K562 (cell line): ENCODE data around the gene HOXD9. TPM values are rescaled to one million over a fixed set of nuclear protein-coding genes. Genes with fewer than 3 reads are reported as not detected.
A peak's percentile ranks its signal among the peaks of the same experiment; 100 is the strongest.

Experiments
- BHLHE40 ChIP-seq: IDR thresholded peaks from 2 replicates; pipeline ENCODE4 v1.6.1; 2011; ENCODE audit warnings: low read length, improper control_type of control experiment
- CBX1 ChIP-seq: sonication (generic); IDR thresholded peaks from 2 replicates; pipeline ENCODE4 v1.6.1; 2016; ENCODE audit warnings: antibody characterized with exemption, low read depth, mild to moderate bottlenecking
- CC2D1A ChIP-seq: fragments of 450-650 bp; IDR thresholded peaks from 2 replicates; pipeline ENCODE4 v1.6.1; 2017; ENCODE audit warnings: mild to moderate bottlenecking
- EGR1 ChIP-seq: fragments of 450-650 bp; conservative IDR thresholded peaks from 2 replicates; pipeline ENCODE4 v1.6.1; 2017; ENCODE audit warnings: mild to moderate bottlenecking
- FOXJ2 ChIP-seq: fragments of 200-800 bp; sonication (Bioruptor generic); IDR thresholded peaks from 2 replicates; pipeline ENCODE4 v1.6.1; 2016; ENCODE audit warnings: missing genetic modification characterization, missing compliant biosample characterization
- GATA2 ChIP-seq: sonication (generic); formaldehyde crosslinking; IDR thresholded peaks from 2 replicates; pipeline ENCODE4 v1.4.0; 2020; ENCODE audit warnings: mild to moderate bottlenecking, missing genetic modification reagents
- HLTF ChIP-seq: fragments of 450-650 bp; IDR thresholded peaks from 2 replicates; pipeline ENCODE4 v1.6.1; 2016
- HNRNPH1 ChIP-seq: fragments of 200-400 bp; formaldehyde crosslinking; optimal IDR thresholded peaks from 2 replicates; pipeline ENCODE3; 2017; ENCODE audit warnings: low read depth, mild to moderate bottlenecking, low read length, moderate library complexity
- HOXB6 ChIP-seq: fragments of 250-450 bp; sonication (Bioruptor Pico); IDR thresholded peaks from 2 replicates; pipeline ENCODE4 v1.5.1; 2022; ENCODE audit warnings: mild to moderate bottlenecking, borderline replicate concordance
- KLF1 ChIP-seq: fragments of 450-650 bp; IDR thresholded peaks from 2 replicates; pipeline ENCODE4 v1.6.1; 2016; ENCODE audit warnings: missing genetic modification characterization, missing compliant biosample characterization
- KLF16 ChIP-seq: IDR thresholded peaks from 2 replicates; pipeline ENCODE4 v1.6.1; 2016; ENCODE audit warnings: antibody characterized with exemption
- LCOR ChIP-seq: sonication (generic); formaldehyde crosslinking; IDR thresholded peaks from 2 replicates; pipeline ENCODE4 v1.8.0; 2022; ENCODE audit warnings: mild to moderate bottlenecking, missing genetic modification reagents
- NFATC3 ChIP-seq: fragments of 450-650 bp; IDR thresholded peaks from 2 replicates; pipeline ENCODE4 v1.6.1; 2017; ENCODE audit warnings: mild to moderate bottlenecking
- NFRKB ChIP-seq: fragments of 450-650 bp; IDR thresholded peaks from 2 replicates; pipeline ENCODE4 v1.6.1; 2016; ENCODE audit warnings: low read depth
- RB1 ChIP-seq: fragments of 450-650 bp; IDR thresholded peaks from 2 replicates; pipeline ENCODE4 v1.6.1; 2017; ENCODE audit warnings: low read depth, mild to moderate bottlenecking
- RFX7 ChIP-seq: fragments of 250-450 bp; sonication (Bioruptor Pico); IDR thresholded peaks from 2 replicates; pipeline ENCODE4 v1.5.1; 2021; ENCODE audit warnings: mild to moderate bottlenecking
- SAFB ChIP-seq: fragments of 200-400 bp; formaldehyde crosslinking; IDR thresholded peaks from 2 replicates; pipeline ENCODE4 v1.6.1; 2017; ENCODE audit warnings: low read depth, low read length, borderline replicate concordance
- SMARCA4 ChIP-seq: fragments of 450-650 bp; IDR thresholded peaks from 2 replicates; pipeline ENCODE4 v1.6.1; 2016
- SNRNP70 ChIP-seq: fragments of 200-400 bp; formaldehyde crosslinking; optimal IDR thresholded peaks from 2 replicates; pipeline ENCODE3; 2017; ENCODE audit warnings: low read depth, low read length
- TOE1 ChIP-seq, 2 experiments: fragments of 450-650 bp in 1 of 2; sonication (generic) in 1 of 2; formaldehyde crosslinking in 1 of 2; IDR thresholded peaks; 2 replicates each; pipeline versions ENCODE4 v1.7.1 to v1.8.0; 2016 to 2022; ENCODE audit warnings: borderline replicate concordance in 2 of 2, mild to moderate bottlenecking in 2 of 2, antibody characterized with exemption in 1 of 2, inconsistent platforms in 1 of 2, low read depth in 1 of 2, missing genetic modification reagents in 1 of 2, moderate library complexity in 1 of 2
- ZBED1 ChIP-seq: IDR thresholded peaks from 2 replicates; pipeline ENCODE4 v1.6.1; 2014
- ZNF217 ChIP-seq: sonication (generic); formaldehyde crosslinking; IDR thresholded peaks from 2 replicates; pipeline ENCODE4 v1.8.0; 2022; ENCODE audit warnings: mild to moderate bottlenecking, missing genetic modification reagents
- polyA plus RNA-seq, 8 experiments: library from polyadenylated mRNA; depleted of rRNA in 4 of 8; stranded (reverse) in 5 of 8; unstranded in 3 of 8; fragments of >200 nt; fragmentation: Nextera tagmentation in 2 of 8; fragmentation: Illumina TruSeq in 1 of 8; extraction: Ambion mirVana in 2 of 8; extraction: Trizol in 1 of 8; gene quantifications; 2 replicates each; pipeline versions ENCODE4 v1.2.1 to v1.2.3, GENCODE V29; 2011 to 2014; ENCODE audit warnings: inconsistent platforms in 1 of 8, missing spikeins in 1 of 8
- total RNA-seq, 7 experiments: library from RNA; depleted of rRNA in 6 of 7; stranded (reverse); fragments of >200 nt in 6 of 7; fragmentation: Illumina TruSeq in 2 of 7; extraction: Trizol in 2 of 7; gene quantifications; 2 replicates each; pipeline versions ENCODE4 v1.2.1 to v1.2.3, GENCODE V29; 2011 to 2021; ENCODE audit warnings: low replicate concordance in 1 of 7
- TF ChIP-seq, protein P1 (sequence below): fragments of 200-800 bp; sonication (Bioruptor generic); IDR thresholded peaks from 2 replicates; pipeline ENCODE4 v1.6.1; 2017; ENCODE audit warnings: missing genetic modification characterization, missing compliant biosample characterization
- TF ChIP-seq, protein P2 (sequence below): fragments of 250-450 bp; sonication (Bioruptor Pico); IDR thresholded peaks from 2 replicates; pipeline ENCODE4 v1.8.0; 2021; ENCODE audit warnings: borderline replicate concordance, mild to moderate bottlenecking, moderate library complexity; ENCODE audit not compliant: poor library complexity, severe bottlenecking
- TF ChIP-seq, protein P3 (sequence below): fragments of 450-650 bp; formaldehyde crosslinking; IDR thresholded peaks from 2 replicates; pipeline ENCODE4 v1.4.0; 2020; ENCODE audit warnings: mild to moderate bottlenecking
- TF ChIP-seq, protein P4 (sequence below): sonication (generic); formaldehyde crosslinking; IDR thresholded peaks from 2 replicates; pipeline ENCODE4 v1.8.1; 2023; ENCODE audit warnings: mild to moderate bottlenecking, missing genetic modification reagents

The HOXD9 gene
- total and polyA plus RNA-seq, 9 of the 15 experiments (the other 6 are each of a cell fraction or from before 2014, with no cell fraction given), result not detected

- TF ChIP-seq, protein P1, sequence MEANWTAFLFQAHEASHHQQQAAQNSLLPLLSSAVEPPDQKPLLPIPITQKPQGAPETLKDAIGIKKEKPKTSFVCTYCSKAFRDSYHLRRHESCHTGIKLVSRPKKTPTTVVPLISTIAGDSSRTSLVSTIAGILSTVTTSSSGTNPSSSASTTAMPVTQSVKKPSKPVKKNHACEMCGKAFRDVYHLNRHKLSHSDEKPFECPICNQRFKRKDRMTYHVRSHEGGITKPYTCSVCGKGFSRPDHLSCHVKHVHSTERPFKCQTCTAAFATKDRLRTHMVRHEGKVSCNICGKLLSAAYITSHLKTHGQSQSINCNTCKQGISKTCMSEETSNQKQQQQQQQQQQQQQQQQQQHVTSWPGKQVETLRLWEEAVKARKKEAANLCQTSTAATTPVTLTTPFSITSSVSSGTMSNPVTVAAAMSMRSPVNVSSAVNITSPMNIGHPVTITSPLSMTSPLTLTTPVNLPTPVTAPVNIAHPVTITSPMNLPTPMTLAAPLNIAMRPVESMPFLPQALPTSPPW (CRISPR knock-in tag), result peak; percentile 73
- TF ChIP-seq KLF1 (tag) (no peak), KLF16 (0 out of 2 replicates have a peak, but pooled peaks have one; percentile 32), SNRNP70 (no peak), ZNF217 (CRISPR knock-in tag) (no peak), TOE1 (IDR thresholded peaks at IDR 0.05; ENCODE audit: borderline replicate concordance) (peak; percentile 55; the same call in 1 of the 2 replicates), TOE1 (CRISPR knock-in tag; IDR thresholded peaks at IDR 0.05; ENCODE audit: borderline replicate concordance, low read depth) (no peak), SMARCA4 (no peak), RB1 (peak; percentile 97), ZBED1 (0 out of 2 replicates have a peak, but pooled peaks have one; percentile 44), CC2D1A (peak; percentile 89; the same call in 1 of the 2 replicates), SAFB (no peak), NFRKB (no peak), HLTF (peak; percentile 74), CBX1 (0 out of 2 replicates have a peak, but pooled peaks have one; percentile 61), EGR1 (no peak), LCOR (CRISPR knock-in tag) (peak; percentile 73; the same call in 1 of the 2 replicates), HNRNPH1 (no peak), NFATC3 (no peak), RFX7 (no peak), BHLHE40 (0 out of 2 replicates have a peak, but pooled peaks have one; percentile 16), HOXB6 (CRISPR knock-in tag) (no peak), FOXJ2 (tag) (no peak), GATA2 (CRISPR knock-in tag) (no peak)
- TF ChIP-seq, protein P2, sequence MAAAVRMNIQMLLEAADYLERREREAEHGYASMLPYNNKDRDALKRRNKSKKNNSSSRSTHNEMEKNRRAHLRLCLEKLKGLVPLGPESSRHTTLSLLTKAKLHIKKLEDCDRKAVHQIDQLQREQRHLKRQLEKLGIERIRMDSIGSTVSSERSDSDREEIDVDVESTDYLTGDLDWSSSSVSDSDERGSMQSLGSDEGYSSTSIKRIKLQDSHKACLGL (CRISPR knock-in tag), result no peak
- TF ChIP-seq, protein P3, sequence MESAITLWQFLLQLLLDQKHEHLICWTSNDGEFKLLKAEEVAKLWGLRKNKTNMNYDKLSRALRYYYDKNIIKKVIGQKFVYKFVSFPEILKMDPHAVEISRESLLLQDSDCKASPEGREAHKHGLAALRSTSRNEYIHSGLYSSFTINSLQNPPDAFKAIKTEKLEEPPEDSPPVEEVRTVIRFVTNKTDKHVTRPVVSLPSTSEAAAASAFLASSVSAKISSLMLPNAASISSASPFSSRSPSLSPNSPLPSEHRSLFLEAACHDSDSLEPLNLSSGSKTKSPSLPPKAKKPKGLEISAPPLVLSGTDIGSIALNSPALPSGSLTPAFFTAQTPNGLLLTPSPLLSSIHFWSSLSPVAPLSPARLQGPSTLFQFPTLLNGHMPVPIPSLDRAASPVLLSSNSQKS (CRISPR knock-in tag), result no peak
- TF ChIP-seq, protein P4, sequence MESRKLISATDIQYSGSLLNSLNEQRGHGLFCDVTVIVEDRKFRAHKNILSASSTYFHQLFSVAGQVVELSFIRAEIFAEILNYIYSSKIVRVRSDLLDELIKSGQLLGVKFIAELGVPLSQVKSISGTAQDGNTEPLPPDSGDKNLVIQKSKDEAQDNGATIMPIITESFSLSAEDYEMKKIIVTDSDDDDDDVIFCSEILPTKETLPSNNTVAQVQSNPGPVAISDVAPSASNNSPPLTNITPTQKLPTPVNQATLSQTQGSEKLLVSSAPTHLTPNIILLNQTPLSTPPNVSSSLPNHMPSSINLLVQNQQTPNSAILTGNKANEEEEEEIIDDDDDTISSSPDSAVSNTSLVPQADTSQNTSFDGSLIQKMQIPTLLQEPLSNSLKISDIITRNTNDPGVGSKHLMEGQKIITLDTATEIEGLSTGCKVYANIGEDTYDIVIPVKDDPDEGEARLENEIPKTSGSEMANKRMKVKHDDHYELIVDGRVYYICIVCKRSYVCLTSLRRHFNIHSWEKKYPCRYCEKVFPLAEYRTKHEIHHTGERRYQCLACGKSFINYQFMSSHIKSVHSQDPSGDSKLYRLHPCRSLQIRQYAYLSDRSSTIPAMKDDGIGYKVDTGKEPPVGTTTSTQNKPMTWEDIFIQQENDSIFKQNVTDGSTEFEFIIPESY (CRISPR knock-in tag), result 0 out of 2 replicates have a peak, but pooled peaks have one; percentile 36
These were observed 18.2 kb downstream of the HOXD9 start (continued) for GRCh38 chr2:176140513-176141317.
